Measurements from ENCODE around the gene UGDH. TPM values are rescaled to one million over a fixed set of nuclear protein-coding genes. Genes with fewer than 3 reads are reported as not detected.

Gene UGDH
- polyA plus RNA-seq, 2 donors = 11.8 to 14.7 TPM

DNA sequence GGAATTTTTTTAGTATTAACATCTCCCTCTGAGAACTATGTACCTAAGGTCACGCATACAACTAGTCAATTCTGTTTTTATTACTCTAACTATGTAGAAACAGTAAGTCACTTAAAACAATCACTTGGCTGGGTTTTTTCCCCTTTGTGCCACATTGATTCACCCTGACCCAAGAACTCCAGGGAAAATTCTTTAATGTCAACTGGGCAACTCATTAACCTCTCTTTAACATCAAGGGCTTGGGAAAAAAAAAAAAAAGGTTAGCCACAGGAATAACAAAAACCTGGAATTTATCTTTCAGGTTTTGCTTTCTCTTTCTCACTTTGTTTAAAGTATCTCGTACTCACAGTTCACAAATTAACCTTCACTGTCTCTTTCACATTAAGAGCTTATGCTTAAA, 76.6 kb downstream of the UGDH start:
- no peaks in the 10 kb centered on the region for H3K9me3 ChIP-seq (ENCODE audit: control insufficient read depth in 2 of 2, insufficient read depth in 1 of 2, low read depth in 1 of 2, low read length in 1 of 2)
- WGBS, 2 donors = 55 to 63% methylated on average over 2 of the region's 2 CpGs
- no peak overlapping the region for H3K4me3 ChIP-seq (ENCODE audit: low read depth in 1 of 2, low read length in 2 of 2)
- peaks cover 0 to 14% of the 10 kb centered on the region in 2 donors for H3K4me1 ChIP-seq (ENCODE audit: control insufficient read depth in 2 of 2, insufficient read depth in 2 of 2, low read length in 1 of 2)
- peaks cover 10 to 15% of the 10 kb centered on the region in 2 donors for H3K36me3 ChIP-seq (ENCODE audit: control insufficient read depth in 2 of 2, insufficient read depth in 2 of 2, low read length in 1 of 2)
- no peaks in the 10 kb centered on the region for H3K27me3 ChIP-seq (ENCODE audit: control insufficient read depth in 1 of 2, insufficient read depth in 2 of 2, low read length in 2 of 2)
- H3K27ac ChIP-seq (ENCODE audit: low read depth in 2 of 2, low read length in 1 of 2) = no peak overlapping the region

Other genes with a start within 250 kb of the UGDH start
- 10 to 100 TPM in 1 of 2 donors, 1 to 10 TPM in 1; 5.2 to 13.3 TPM for gene RFC1, start 161.1 kb downstream of the UGDH start, polyA plus RNA-seq
- gene KLB, start 120.5 kb downstream of the UGDH start, polyA plus RNA-seq = under 1 TPM; 0.41 to 0.61 TPM
- 1,000 to 10,000 TPM; 1,586 to 1,928 TPM for gene RPL9, start 68.5 kb downstream of the UGDH start, polyA plus RNA-seq
- gene LIAS, start 68.4 kb downstream of the UGDH start, polyA plus RNA-seq = 10 to 100 TPM; 14.2 to 15.2 TPM
- 10 to 100 TPM; 18.9 to 25.6 TPM for gene SMIM14, start 111.4 kb upstream of the UGDH start, polyA plus RNA-seq
- gene UBE2K, start 170.7 kb upstream of the UGDH start, polyA plus RNA-seq = 10 to 100 TPM; 33.7 to 41.8 TPM

All from esophagus (tissue), 2 donors.